ENCODE results near the gene GPR158.

DNA sequence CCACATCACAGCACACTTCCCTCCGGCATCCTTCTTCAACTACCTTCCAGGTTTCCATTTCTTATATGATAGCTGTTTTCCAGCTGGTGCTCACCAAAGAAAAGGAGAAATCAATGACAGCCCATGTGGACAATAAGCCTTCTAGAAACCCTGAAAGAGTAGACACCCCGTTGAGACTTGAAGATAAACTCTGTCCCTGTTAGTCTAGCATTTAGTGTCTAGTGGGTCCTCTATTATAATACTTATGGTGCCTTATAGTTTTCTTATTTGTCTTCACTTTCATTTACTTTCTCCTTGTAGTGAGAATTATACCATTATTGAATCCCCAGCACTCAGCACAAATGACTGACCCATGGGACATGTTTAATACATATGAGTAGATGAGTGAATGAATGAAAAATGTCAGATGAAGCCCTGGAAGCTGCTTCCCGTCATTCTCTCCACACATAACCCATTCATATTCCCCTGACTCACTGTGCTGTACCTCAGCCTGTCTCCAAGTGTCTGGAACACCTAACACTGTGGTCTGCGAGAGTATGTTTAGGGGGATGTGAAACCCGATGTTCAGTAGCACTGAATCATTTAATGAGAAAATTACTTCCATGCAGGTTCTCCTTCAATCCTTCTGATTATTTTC lies 377.6 kb downstream of the GPR158 start:
- TF ChIP-seq CTCF (conservative IDR thresholded peaks at IDR 0.05; ENCODE audit: low read length) (no peak), EZH2phosphoT487 (IDR thresholded peaks at IDR 0.05; ENCODE audit: borderline replicate concordance) (no peak)
